ENCODE data around the gene TRPV4. TPM values are rescaled to one million over a fixed set of nuclear protein-coding genes. Genes with fewer than 3 reads are reported as not detected.
"Not testable (repeated sequence)": the region's sequence is repeated elsewhere in the genome, so short reads cannot be mapped to it uniquely, and the experiment has no call there.

TRPV4 gene
- total RNA-seq, 2 donors from 2014 or later: 0.59 to 0.90 TPM

DNA sequence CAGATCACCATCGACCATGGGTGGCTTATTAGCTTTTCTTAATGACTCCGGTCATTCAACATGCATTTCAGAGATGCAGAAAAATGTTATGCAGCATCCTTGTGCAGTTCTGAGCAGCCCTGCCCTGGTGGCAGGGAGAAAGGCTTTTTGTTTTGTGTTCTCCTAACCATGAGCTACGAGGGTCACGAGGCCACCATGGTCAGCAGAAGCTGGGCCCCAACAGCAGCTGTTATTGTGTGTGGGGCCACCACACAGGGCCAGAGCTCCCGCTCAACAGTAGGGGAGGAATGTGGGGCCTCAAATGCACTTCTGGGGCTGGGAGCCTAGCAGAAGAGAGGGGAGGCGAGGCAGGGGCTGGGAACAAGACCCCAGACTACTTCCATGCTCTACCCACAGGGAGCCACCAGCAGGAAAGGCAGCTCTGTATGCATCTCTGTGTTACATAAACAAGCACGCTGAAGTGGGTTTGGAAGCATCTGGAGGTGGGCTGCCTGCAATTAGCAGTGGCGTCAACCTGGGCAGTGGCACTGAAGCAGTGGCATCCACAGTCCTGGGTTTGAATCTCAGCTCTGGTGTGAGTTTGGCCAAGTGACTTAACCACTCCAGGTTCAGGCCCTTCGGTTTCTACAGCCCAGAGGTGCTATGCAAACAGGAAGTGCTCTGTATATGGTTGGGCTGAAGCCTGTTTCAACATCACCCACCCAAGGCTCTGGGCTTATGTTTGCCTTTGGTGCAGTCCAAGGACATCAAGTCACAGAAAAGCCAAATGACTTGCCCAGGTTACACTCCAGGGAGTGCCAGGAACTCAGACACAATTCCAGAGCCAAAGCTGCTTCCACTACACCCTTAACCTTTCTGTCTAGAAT lies 30.9 kb upstream of the TRPV4 start:
- H3K36me3 ChIP-seq: no peaks in the 10 kb centered on the region
- DNase-seq (ENCODE audit: low spot score): no peak
- no peak for TF ChIP-seq CTCF (IDR thresholded peaks at IDR 0.05)
- no peak overlapping the region for H3K27ac ChIP-seq
- no peak overlapping the region for H3K4me3 ChIP-seq
- no peaks in the 10 kb centered on the region for H3K9me3 ChIP-seq
- H3K27me3 ChIP-seq: no peaks in the 10 kb centered on the region
- H3K4me1 ChIP-seq: no peaks in the 10 kb centered on the region

- DNase-seq (ENCODE audit: low spot score); H3K9me3 ChIP-seq; H3K4me3 ChIP-seq; H3K4me1 ChIP-seq; H3K27me3 ChIP-seq; H3K27ac ChIP-seq: not testable (repeated sequence)
- peaks cover 11% of the 10 kb centered on the region for H3K36me3 ChIP-seq
These were observed 29.3 kb upstream of the TRPV4 start for GRCh38 chr12:109862491-109862890.

DNA sequence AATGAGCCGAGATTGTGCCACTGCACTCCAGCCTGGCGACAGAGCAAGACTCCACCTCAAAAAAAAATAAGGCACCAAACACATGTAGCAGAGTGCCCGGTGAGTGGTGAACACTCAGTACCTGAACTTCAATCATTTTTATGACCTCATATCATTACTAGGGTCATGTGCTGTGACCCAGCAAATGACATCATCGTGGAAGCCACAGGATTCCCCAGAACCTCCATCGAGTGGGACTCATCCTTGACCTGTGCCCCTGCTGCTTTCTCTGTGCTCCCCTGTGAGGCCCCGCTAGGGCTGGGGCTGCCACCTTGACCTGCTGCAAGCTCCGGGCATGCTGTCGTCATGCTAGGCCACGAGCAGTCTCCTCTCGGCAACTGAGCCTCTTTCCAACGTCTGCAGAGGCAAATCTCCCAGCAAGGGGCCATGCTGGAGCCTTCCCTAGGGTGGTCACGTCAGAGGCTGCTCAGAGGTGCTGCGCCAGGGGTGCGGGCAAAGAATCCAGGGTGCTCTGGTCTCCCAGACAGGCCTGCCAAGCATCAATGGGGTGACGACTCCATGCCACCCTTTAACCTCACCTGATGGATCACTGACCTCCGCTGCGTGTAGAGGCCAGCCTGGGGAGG lies 28.6 kb upstream of the TRPV4 start:
- Histone ChIP-seq H3K4me1 (no peaks in the 10 kb centered on the region), H3K9me3 (no peaks in the 10 kb centered on the region), H3K36me3 (peaks cover 18% of the 10 kb centered on the region), H3K27me3 (no peaks in the 10 kb centered on the region), H3K4me3 (no peak overlapping the region), H3K27ac (no peak overlapping the region)
- TF ChIP-seq CTCF (IDR thresholded peaks at IDR 0.05): no peak
- DNase-seq (ENCODE audit: low spot score): no peak

DNA sequence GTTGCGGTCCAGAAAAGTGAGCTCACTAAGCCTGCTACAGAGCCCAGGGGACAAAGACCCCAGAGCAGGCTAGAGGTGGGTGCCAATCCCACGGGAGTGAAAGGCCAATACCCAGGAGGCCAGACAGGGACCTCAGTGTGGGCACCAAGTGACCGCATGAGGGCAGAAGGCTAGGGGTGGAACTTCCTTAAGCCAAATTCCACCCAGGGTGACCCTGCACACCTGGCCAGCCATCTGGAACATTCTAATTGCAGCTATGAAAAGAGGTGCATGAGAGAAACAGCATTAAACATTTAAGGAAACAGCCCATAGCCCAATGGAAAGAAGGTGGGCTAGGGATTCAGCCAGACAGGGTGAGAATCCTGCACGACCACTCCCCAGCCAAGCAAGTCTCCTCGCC lies 27.8 kb upstream of the TRPV4 start:
- Histone ChIP-seq H3K4me1 (no peaks in the 10 kb centered on the region), H3K27ac (no peak overlapping the region), H3K9me3 (no peaks in the 10 kb centered on the region), H3K27me3 (no peaks in the 10 kb centered on the region), H3K4me3 (no peak overlapping the region), H3K36me3 (peaks cover 25% of the 10 kb centered on the region)
- no peak for DNase-seq (ENCODE audit: low spot score)
- no peak for TF ChIP-seq CTCF (IDR thresholded peaks at IDR 0.05)

DNA sequence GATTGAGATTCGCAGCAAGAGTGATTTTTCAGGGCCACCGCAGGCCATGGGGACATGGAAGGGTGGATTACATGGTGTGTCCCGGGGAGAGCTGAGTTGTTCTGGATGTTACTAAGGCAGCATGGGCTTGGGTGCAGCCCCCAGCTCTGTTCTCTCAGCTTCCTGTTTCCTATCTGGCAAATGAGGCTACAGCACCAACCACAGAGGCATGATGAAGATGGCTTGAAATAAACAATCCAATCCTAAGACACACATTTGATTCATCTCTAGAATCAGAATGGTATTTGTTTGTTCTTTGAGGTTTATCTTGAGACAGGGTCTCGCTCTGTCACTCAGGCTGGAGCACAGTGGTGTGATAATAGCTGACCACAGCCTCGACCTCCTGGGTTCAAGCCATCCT lies 25.6 kb upstream of the TRPV4 start:
- Histone ChIP-seq H3K27ac (no peak overlapping the region), H3K4me1 (no peaks in the 10 kb centered on the region), H3K27me3 (no peaks in the 10 kb centered on the region), H3K36me3 (peaks cover 43% of the 10 kb centered on the region), H3K9me3 (no peaks in the 10 kb centered on the region), H3K4me3 (no peak overlapping the region)
- no peak for DNase-seq (ENCODE audit: low spot score)
- TF ChIP-seq CTCF (IDR thresholded peaks at IDR 0.05): no peak

- H3K36me3 ChIP-seq: peaks cover 43% of the 10 kb centered on the region
- DNase-seq (ENCODE audit: low spot score): no peak
- no peak for TF ChIP-seq CTCF (IDR thresholded peaks at IDR 0.05)
These were observed 24.5 kb upstream of the TRPV4 start for GRCh38 chr12:109857715-109858114.

More at GRCh38 chr12:109857715-109858114, 24.5 kb upstream of the TRPV4 start:
- no peak overlapping the region for H3K4me3 ChIP-seq
- H3K9me3 ChIP-seq: no peaks in the 10 kb centered on the region
- no peaks in the 10 kb centered on the region for H3K4me1 ChIP-seq
- H3K27ac ChIP-seq: no peak overlapping the region
- H3K27me3 ChIP-seq: no peaks in the 10 kb centered on the region

Data from right atrium auricular region (tissue), 2 donors.